ENCODE results near the gene ZMAT3. TPM values are rescaled to one million over a fixed set of nuclear protein-coding genes. Genes with fewer than 3 reads are reported as not detected.

ZMAT3 gene, protein sequence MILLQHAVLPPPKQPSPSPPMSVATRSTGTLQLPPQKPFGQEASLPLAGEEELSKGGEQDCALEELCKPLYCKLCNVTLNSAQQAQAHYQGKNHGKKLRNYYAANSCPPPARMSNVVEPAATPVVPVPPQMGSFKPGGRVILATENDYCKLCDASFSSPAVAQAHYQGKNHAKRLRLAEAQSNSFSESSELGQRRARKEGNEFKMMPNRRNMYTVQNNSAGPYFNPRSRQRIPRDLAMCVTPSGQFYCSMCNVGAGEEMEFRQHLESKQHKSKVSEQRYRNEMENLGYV
- 11.7 and 12.8 TPM in 2 replicates for total RNA-seq

DNA sequence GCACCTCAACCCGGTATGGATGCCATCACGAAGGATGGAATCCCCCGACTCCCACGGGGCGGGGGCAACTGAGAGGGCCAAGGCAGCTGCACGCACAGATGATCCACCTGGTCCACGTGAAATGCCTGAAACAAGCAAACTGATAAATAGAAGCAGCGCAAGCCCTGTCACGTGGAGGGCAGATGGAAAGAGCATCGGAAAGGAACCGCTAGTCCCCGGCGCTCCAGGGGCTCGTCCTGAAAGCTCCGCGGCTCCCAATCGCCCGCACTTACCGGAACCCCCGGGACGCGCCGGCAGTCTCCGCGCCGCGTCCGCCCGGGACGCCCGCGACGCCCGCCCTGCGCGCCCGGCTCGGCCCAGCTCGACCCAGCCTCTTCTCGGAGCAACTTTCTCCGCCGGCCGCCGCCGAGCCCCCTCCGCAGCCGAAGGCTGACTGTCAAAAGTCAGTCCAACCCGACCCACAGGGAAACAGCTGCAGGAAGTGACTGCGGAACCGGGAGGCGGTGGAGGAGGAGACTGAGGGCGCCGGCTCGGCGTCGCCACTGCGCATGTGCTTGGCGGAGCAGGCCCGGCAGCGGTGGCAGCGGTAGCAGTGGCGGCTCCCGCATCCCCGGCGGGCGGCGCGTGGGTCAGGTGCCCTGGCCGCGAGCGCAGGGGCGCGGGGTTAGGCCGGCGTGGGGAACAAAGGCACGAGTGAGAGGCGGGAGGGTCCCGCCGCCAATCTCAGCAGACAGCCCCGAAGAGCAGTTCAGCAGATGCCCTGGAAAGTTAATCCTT, at the start of gene ZMAT3:
Gene ZMAT3, minus strand, starts transcription at position 487 of the 777 bp plus-strand sequence. CDS start 4,057 bp downstream, outside the sequence.

Other genes starting within 250 kb of the ZMAT3 start
- 4.6 and 7.0 TPM in 2 replicates for gene PIK3CA, start 76.5 kb upstream of the ZMAT3 start, total RNA-seq
- gene KCNMB3, start 179.3 kb upstream of the ZMAT3 start, total RNA-seq, result 0.35 TPM in 1 of 2 replicates, not detected in the other